ENCODE results near the gene AJAP1.

The AJAP1 gene

DNA sequence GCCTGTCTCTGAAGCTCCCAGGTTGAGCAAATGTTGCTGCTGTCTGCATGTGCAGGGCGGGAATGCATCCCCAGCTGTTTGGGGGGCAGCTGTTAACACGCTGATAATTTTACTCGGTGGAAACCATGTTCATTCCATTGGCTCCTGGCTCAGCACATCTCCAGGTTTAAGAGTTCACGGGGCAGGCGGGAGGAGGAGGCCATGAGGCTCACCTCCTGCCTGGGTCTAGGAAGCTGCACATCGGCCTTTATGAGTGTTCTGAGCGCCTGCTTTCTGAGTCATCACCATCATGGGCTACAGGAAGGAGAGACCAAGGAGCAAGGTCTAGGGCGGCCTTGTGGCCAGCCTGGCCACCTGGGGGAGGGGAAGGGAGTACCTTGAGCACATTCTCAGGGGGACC lies 29.7 kb downstream of the AJAP1 start:
- DNase-seq, result no peak

DNA sequence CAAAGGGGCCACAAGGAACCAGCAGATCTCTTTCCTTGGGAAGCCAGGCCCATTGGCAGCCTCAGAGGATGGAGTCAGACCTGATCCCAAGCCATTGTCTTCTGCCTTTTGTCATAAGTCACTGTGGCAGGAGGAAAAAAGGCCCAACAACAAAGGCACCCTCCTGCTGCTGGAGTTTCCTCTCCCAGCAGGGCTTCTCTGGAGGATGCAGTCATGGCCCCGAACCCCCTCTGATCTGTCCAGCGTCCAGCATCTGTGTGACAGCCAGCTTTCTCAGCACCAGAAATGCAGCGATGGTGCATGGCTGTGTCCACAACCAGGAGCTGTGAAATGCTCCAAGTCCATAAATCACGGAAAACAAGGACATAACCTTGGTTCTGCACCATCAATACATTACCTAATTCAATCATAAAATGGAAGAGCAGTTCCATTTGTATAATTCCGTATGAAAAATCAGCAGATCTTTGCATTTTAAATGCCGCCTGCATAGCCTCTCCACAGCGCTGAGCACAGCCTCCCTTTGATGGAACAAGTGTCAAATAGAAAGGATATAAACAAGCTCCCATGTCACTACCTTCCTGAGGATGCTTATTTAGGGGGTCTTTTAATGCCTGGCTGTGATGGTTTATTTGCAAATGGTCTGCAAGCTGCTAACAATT lies 30.6 kb downstream of the AJAP1 start:
- no peak for DNase-seq

DNA sequence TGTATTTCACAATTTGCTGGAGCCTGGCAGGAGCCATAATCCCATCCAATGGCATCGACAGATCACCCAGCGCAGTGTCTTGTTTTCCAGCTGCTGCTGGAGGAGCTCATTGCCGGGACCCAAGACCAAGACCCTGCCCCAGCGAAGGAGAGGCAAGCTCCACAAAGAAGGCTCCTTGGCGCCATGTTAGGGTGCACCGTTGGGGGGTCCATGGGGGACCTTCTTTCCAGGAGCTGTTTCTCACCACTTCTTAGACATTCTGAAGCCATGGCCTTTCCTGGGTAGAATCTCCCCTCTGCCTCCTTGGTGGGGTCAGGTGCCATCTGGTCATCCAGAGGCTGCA lies 31.1 kb downstream of the AJAP1 start:
- no peak for DNase-seq

DNA sequence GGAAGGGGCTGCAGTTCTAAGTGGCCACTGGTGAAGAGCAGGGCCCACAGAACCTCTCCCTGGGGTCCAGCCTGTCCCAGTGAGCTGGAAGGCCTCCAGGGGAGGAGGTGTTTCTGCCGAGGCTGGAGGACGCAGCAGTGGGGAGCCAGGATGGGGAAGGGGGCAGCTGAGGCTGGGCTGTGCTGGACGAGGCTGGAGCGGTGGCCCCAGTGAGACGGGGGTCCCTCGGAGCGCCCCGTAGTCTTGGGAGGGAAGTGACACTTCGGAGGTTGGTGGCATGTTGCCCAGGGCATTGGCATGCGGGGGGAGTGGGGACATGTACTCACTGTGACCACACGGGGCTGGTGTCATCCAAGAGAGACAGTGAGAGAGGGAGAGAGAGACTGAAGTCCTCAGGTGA lies 33.5 kb downstream of the AJAP1 start:
- DNase-seq, result no peak

DNA sequence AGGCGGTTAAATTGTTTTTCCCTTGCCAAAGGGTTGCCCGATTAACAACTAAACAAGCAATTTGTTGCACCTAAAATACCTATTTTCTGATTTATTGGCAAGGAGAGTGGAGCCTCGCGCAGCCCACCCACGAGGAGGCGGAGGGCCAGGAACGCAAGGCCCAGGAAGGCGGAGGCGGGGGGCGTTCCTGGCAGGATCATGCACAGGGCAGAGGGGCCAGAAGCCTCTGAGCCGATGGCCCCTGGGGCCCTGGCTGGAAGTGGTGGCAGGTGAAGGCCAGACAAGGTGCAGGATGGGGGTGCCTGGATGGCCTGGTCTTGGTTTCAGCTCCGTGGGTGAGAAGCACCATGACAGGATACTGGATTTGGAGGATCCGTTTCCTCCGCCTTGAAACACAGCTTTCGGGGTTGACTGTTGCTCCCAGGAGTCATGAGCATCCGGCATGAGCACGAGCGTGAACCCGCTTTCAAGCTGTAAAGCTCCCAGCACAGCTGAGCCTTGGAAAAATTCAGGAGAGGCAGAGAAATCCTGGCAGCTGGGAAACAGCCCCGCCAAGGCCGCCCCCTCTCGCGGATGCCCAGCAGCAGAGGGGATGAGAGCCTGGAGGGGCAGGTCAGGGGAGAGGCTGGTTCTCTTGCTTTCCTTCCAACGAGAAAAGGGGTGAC lies 35.0 kb downstream of the AJAP1 start:
- no peak for DNase-seq

DNA sequence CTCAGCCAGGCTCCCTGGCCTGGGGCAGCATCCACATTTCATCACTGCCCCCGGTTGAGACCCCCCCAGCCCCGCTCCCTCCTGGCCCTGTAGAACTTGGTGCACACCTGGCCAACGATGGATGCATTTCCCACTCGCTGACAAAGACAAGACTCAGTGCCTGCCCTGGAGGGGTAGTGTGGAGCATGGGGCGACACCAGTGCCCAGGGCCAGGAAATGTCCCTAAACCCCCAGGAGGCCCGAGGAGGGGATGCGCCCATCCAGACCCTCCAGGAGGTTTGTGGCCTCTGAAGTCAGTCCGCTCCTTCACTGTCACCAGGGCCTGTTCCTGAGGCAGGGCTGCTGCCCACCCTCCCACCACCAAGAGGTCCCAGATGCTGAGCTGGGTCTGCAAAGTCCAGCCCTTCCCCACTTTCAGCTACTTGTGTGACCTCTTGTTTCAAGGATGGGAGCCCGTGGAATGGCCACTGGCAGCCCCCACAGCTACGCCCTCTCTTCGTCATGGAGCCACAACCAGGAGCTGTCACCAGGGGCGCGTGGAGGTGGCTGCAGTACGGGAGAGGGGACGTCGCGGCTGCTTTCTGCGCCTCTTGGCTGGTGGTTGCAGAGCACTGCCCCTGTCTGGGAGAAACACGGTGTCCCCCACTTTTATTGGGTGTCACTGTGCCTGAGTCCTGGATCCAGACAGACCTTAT lies 35.7 kb downstream of the AJAP1 start:
- DNase-seq, result no peak

DNA sequence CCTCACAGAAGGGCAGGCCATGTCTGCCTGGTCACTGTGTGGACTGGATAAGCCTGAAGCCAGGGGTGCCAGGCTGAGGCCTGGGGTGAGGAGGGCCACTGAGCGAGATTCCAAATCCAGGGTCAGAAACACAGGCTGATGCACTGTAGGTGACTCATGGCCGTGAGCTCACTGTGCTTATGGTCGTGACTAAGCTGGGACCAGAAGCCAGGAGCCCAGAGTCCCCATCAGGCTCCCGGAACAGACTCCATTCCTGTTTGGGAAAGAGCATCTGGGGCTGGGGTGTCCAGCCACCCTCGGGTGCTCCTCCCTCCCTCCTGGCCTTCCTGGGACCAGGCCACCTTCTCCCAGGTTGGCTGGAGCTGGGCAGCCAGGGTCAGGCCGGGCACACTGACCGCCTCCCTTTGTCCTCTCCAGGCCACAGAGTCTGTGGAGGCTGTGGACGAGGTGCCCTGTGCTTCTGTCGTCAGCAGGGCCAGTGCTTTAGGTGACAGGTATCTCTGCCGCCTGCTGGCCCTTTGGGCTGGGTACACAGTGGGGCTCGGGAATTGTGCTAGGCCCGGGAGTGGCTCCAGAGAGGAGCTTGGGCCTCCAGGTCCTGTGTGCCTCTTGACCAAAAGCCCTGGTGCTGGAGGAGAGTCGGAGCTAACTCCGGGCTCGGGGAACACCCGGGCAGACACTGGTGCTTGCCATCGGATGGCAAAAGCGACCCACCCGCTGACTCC lies 36.7 kb downstream of the AJAP1 start:
- DNase-seq, result no peak

DNA sequence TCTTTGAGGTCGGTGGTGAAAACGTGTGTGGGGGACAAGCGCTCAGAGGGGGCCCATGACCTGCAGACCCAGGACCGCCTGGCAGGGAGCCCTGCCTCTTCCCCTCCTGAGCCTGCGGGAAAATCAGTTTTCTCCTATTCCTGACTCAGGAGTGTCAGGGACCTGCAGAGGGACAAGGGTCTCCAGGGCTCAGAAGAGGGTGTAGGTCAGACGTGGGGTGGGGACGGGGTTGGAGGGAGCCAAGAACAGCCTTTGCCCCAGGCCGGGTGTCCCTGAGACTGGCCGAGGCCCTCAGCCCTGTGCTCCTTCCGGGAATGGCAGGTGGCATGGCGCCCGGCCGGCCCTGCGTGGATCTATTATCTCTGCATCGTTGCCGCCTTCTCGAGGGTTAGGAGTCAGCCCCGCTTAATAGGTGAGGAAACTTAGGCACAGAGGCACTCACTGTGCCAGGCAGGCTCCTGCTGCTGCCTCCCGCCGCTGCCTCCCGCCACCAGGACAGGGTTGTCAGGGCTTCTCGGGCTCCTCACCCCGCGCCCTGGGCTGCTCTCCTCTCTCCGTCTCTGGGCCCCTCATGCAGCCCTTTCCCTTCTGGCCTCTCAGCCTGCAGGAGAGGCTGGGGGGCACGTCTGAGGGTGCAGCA lies 37.5 kb downstream of the AJAP1 start:
- DNase-seq, result no peak

DNA sequence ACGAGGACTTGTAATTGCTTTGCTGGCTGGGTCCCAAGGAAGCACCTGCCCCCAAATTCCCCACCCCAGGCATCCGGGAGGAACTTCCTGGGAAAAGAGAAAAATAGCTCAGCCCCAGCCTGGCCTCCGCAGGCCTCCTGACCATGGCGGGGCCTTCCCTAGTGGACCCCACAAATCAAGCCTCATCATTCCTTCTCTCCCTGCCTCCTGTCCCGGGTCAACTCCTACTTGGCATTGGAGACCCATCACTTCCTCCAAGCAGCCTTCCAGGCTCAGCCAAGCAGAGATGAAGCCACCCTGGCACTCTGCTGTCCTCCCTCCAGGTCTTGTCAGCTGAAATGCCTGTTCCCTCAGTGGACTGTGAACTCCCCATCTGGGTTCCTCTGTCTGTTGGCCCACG lies 38.0 kb downstream of the AJAP1 start:
- no peak for DNase-seq

DNA sequence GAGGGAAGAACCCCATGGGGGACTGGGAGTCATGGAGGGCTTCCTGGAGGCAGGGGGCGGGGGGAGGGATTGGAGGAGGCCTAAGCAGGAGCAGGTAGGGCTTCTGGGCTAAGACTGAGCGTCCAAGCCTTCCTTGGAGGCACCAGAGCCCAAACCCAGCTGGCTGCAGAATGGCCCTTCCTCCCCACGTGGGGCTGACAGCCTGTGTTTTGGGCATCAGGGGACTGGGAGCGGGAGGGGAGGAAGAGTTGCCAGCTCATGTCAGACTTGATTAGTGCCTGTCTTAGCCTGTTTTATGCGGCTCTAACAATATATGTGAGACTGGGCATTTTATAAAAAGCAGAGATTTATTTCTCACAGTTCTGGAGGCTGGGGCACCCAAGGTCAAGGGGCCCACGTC lies 38.9 kb downstream of the AJAP1 start:
- no peak for DNase-seq

DNA sequence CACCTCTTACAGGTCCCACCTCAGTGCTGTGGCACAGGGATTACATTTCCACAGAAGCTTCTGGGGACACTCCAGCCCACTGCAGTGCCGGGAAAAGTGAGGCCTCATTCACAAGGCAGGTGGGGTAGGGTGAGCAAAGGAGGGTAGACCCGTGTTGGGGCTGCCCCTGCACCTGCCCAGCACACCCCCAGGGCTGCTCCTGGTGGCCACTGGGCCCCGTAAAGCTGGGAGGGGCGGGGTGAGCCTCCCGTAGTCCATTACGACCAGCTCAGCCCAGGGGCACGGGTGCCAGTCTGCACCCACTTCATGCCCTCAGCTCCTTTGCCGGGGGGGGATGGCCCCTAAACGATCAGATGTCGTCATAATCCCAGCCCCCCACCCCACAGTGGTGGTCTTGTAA lies 39.5 kb downstream of the AJAP1 start:
- no peak for DNase-seq

DNA sequence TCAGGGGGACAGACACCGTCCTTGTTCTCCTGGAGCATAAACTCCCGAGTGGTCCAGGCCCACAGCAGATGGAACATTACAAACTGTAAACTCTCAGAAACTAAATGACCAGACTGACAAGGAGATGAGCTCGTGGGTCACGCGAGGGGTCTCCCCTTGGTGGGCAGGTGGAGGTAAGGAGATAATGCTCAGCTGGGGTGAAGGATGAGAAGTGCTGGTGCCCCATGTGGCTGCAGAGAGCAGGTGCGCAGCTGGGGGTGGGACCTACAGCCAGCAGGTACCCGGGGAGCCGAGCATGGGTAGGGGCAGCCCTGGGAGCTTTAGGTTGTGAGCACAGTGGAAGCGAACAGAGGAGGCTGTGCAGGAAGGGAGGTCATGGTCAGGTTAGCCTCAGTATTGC lies 40.1 kb downstream of the AJAP1 start:
- no peak for DNase-seq

DNA sequence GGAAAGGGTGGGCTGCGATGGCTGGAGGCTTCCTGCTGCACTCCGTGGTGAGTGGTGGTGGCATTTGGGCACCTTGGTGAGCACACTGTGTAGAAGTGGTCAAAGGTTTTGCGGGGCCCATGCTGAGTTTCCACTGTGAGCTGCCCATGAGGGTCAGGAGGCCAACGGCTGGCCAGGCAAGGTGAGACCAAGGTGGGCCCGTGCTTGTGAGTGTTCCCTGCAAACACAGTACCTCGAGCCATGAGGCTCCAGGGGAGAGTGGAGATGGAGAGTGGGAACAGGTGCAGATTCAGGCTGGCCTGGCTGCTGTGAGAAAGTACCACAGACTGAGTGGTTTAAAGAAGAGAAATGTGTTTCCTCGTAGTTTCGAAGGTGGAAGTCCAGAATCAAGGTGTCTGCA lies 40.8 kb downstream of the AJAP1 start:
- DNase-seq, result no peak

DNA sequence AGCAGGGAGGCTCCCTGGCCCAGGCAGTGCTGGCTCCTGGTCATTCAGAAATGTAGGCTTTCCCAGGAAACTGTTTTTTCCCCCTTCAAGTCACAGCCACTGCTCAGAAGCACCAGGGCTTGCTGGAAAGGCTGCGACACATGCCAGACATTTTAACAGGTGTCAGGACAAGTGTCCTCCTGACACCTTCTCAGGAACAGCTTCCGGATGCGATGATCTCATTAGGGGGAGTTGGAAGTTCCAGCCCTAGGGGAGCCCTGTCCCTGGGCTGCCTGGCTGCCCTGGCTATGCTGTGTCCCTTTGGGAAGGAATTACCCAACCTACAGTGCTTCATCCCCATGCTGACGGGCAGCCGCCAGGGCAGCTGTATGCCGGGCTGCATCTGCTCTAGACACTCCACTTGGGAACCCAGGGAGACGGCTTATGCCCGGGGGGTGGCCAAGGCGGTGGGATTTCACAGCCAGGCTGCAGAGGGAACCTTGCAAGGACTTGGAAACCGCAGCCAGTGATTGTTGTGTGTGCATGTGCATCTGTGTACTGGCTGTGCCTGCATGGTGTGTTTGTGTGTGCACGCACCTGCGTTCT lies 41.8 kb downstream of the AJAP1 start:
- DNase-seq, result no peak

DNA sequence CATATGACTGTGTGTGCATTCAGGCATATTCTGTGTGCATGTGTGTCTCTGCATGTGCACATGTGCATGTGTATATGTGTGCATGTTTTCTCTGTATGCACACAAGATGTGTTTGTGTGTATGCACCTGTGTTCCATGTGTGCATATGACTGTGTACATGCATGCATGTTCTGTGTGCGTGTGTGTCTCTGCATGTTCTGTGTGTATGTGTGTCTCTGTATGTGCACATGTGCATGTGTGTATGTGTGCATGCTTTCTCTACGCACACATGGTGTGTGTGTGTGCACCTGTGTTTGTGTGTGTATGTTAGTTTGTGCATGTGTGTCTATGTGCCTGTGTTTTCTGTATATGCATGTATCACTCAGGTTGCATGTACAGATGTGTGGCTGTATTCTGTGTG lies 42.3 kb downstream of the AJAP1 start:
- DNase-seq, result no peak

DNA sequence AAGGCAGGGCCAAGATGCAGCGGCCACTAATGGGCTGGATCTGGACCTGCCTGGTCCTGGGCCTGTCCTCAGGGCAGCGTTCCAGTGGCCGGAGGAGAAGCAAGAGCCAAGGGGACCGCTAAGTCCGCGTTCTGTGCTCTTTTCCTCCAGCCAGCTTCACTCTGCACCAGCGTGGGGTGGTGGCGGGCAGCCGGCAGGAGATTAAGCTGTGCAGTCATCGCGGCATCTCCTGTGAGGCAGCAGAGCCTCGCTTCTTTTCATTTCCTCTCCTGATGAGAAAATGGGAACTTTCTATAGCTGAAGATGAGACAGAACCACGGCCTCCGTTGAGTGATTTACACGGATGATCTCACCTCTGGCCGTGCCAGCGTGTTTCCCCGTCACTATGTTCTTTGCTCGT lies 43.4 kb downstream of the AJAP1 start:
- DNase-seq, result no peak

DNA sequence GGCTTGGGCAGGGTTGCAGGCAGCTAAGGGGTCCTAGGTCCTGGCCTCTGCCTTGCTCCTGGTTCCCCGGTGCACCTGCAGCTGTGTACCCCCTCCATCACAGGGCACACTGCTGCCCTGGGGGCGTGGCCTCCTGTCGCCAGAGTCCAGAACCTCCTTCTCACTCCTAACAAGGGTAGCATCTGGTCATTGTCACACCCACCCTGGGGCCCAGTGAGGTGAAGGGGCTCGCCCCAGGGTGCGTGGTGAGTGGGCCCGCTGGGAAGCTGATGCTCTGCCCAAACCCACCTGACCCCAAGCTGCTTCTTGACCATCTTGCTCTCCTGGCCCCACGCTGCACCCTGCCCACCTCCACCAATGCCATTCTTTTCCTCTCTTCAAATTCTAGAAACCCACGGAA lies 44.5 kb downstream of the AJAP1 start:
- DNase-seq, result no peak

DNA sequence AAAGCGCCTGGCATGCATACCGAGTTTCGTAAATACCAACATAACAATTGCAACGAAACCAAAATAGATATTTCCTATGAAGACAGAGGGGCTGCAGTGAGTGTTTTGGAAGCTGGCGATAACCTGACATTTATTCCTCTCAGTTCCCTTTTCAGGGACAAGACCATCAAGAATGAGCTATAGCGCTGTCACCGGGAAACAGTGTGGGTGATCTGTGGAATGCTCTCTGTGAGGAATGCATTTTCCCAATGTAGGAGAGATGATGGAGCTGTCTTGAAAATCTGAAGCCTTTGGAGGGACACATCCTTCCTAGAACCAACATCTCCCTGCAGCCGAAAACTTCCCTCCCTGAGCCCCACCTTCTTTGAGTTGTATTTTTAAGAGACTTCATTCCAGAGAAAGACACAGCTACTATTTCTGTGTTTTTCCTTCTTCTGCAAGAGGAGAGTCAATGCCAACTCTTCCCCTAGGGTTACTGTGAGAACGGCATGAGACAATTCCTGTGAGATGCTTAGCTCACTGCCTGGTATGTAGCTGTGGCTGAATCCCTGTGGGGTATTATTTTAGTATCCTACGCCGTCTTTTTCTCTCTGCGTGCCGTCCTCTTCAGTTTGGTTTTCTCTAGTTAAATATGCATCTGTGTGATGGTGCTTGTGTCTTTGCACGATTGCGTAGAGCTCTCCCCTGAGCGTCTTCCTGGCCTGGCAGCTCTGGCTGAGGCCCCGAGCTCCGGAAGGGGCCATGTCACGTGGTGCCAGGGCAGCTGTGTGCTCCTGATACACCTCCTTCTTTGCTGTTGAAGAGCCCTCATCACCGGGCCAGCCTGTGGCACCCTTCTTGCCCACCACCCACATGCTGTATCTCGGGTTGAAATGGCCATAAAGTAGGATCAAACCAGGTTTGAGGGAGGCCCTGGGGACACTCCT lies 45.2 kb downstream of the AJAP1 start:
- DNase-seq, result no peak

DNA sequence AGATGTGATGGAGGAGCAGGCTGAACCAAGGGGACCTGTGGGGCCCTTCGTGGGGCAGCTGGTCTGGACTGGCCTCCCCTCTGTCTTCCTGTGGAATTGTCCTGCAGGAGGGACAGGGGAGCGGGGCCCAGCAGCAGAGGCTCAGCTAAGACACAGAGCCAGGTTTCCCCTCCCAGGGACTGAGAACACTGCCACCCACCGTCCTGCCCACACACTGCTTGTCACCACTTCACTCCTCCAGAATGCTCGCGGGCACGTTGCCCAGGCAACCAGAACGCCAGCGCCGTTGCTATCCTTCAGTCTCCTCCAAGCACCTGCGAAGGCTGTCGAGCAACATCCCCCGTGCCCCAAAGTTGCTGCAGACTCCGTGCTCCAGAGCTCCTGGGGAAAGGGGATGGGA lies 46.4 kb downstream of the AJAP1 start:
- DNase-seq, result no peak

DNA sequence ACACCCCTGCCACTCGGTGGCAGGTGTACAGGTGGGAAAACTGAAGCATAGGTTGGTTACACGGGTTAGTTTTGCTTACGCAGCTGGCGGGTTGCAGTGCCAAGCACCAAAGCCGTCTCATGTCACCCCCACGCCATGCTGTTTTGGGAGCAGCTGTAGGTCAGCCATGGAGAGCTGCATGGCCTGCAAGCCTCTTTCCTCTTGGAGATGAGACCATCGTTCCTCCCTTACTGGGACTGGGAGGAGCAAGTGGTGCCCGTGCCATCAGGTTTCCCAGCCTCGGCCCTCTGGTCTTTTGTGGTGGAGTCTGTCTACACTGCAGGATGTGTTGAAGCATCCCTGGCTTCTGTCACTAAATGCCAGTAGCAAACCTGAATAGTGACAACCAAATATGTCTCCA lies 46.9 kb downstream of the AJAP1 start:
- no peak for DNase-seq

DNA sequence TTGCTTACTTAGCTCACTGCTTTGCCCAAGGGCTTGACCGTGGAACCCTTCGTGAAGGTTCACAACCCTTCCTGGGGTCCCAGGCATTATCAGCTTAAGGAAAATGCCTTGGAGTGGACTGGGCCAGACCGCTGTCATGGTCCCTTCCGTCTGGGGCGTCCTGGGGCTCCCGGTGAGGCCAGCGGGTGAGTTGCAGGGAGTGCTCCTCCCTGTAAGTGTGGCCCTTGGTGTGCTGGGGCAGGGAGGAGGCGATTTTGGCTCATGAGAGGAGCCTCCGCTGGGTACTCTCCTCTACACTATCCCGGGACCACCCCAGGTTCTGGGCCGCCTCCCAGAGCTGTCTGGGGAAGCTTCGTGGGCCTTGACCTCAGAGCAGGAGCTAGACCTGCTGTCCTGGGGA lies 48.1 kb downstream of the AJAP1 start:
- no peak for DNase-seq

DNA sequence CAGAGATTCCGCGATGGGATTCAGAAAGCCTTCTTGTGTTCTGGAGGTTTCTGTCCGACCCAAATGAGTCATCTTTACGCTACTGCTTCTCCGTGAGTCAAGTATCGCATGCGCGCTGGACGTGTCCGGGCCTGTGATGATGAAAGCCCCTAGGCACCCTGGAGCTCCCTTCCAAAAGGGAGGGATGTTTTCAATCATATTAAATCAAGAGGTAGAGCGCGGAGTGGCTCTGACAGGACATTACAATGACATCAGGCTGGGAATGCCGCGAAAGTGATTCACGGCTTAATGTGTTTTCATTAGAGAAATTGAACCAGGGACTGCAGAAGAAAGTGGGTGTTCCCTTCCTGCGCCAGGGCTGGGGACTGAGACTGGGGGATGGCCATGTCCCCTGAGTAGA lies 48.5 kb downstream of the AJAP1 start:
- DNase-seq, result no peak
